Activated CD8-positive, alpha-beta memory T cell treated with anti-CD3 and anti-CD28 coated beads, Interleukin-2, amount 10 ng/mL, durations not matched to agents 7 days and 5 days (primary cell): ENCODE results near the gene COX11. TPM values are rescaled to one million over a fixed set of nuclear protein-coding genes. Genes with fewer than 3 reads are reported as not detected.

ENCODE experiments used
- ATAC-seq: fragments of 150-1000 bp; cut with Tn5 transposase; one replicate; pipeline ENCODE4 v1.10.0; 2021; ENCODE audit warnings: moderate library complexity
- CTCF ChIA-PET: fragments of 350-600 bp; sonication (Branson Sonifier 250); formaldehyde crosslinking; loops from one replicate; lab custom pipeline; 2021; ENCODE audit warnings: antibody characterized with exemption; lab: Charles Lee
- DNase-seq: peaks from one replicate; pipeline ENCODE4 v3.0.0-alpha.2; 2020
- H3K27ac Mint-ChIP-seq: one replicate; pipeline ENCODE4 v1.8.0; 2021; ENCODE audit warnings: mild to moderate bottlenecking, mixed read lengths
- H3K27me3 Mint-ChIP-seq: one replicate; pipeline ENCODE4 v1.8.0; 2021; ENCODE audit warnings: mixed read lengths
- H3K36me3 Mint-ChIP-seq: one replicate; pipeline ENCODE4 v1.8.0; 2021; ENCODE audit warnings: mild to moderate bottlenecking, mixed read lengths
- H3K4me1 Mint-ChIP-seq: one replicate; pipeline ENCODE4 v1.8.0; 2021; ENCODE audit warnings: mixed read lengths
- H3K4me3 Mint-ChIP-seq: one replicate; pipeline ENCODE4 v1.8.0; 2021; ENCODE audit warnings: mild to moderate bottlenecking, moderate library complexity, mixed read lengths
- H3K9me3 Mint-ChIP-seq: one replicate; pipeline ENCODE4 v1.8.0; 2022; ENCODE audit warnings: low read depth, mixed read lengths
- total RNA-seq, 2 experiments: library from RNA; stranded (reverse); gene quantifications; one replicate each; pipeline ENCODE4 v1.2.3, GENCODE V29; 2021

The COX11 gene
- total RNA-seq, 2 experiments from 2014 or later = 40.5 to 61.1 TPM

GRCh38 chr17:54977744-54978143 lies 9.3 kb upstream of the COX11 start:
- Mint-ChIP-seq H3K9me3 (peaks cover 2% of the 10 kb centered on the region), H3K36me3 (peaks cover 13% of the 10 kb centered on the region), H3K27ac (no peak overlapping the region), H3K4me3 (no peak overlapping the region), H3K4me1 (peaks cover 14% of the 10 kb centered on the region), H3K27me3 (no peaks in the 10 kb centered on the region)
- CTCF ChIA-PET = no interaction called here
- no peak for ATAC-seq
- DNase-seq = no peak

- DNase-seq (no peak), ATAC-seq (no peak)
- peaks cover 13% of the 10 kb centered on the region for H3K36me3 Mint-ChIP-seq
- CTCF ChIA-PET = no interaction called here
- H3K27me3 Mint-ChIP-seq = no peaks in the 10 kb centered on the region
- H3K9me3 Mint-ChIP-seq = peaks cover 2% of the 10 kb centered on the region
- H3K27ac Mint-ChIP-seq = no peak overlapping the region
- H3K4me1 Mint-ChIP-seq = peaks cover 14% of the 10 kb centered on the region
- H3K4me3 Mint-ChIP-seq = no peak overlapping the region
Measured at GRCh38 chr17:54976316-54976715, 7.9 kb upstream of the COX11 start.

GRCh38 chr17:54974759-54975158 lies 6.3 kb upstream of the COX11 start:
- H3K9me3 Mint-ChIP-seq = peaks cover 2% of the 10 kb centered on the region
- DNase-seq = no peak
- ATAC-seq = no peak
- H3K27ac Mint-ChIP-seq = no peak overlapping the region
- no peak overlapping the region for H3K4me3 Mint-ChIP-seq
- H3K4me1 Mint-ChIP-seq = peaks cover 17% of the 10 kb centered on the region
- no peaks in the 10 kb centered on the region for H3K27me3 Mint-ChIP-seq
- peaks cover 6% of the 10 kb centered on the region for H3K36me3 Mint-ChIP-seq
- CTCF ChIA-PET = interaction anchor here (1.1 to 1.3 kb wide), 2 partner anchors 11 to 18 kb away, joined by 3 to 4 read pairs; no protein-coding TSS in a partner anchor

GRCh38 chr17:54972406-54973138 lies 4.1 kb upstream of the COX11 start:
- ATAC-seq (no peak), DNase-seq (no peak)
- H3K27me3 Mint-ChIP-seq = no peaks in the 10 kb centered on the region
- no peak overlapping the region for H3K27ac Mint-ChIP-seq
- H3K4me1 Mint-ChIP-seq = peaks cover 16% of the 10 kb centered on the region
- H3K9me3 Mint-ChIP-seq = no peaks in the 10 kb centered on the region
- peaks cover 1% of the 10 kb centered on the region for H3K36me3 Mint-ChIP-seq
- no peak overlapping the region for H3K4me3 Mint-ChIP-seq
- CTCF ChIA-PET = interaction anchor here (1.5 kb wide), 1 partner anchor 20 kb away, joined by 9 read pairs; no protein-coding TSS in a partner anchor

DNA sequence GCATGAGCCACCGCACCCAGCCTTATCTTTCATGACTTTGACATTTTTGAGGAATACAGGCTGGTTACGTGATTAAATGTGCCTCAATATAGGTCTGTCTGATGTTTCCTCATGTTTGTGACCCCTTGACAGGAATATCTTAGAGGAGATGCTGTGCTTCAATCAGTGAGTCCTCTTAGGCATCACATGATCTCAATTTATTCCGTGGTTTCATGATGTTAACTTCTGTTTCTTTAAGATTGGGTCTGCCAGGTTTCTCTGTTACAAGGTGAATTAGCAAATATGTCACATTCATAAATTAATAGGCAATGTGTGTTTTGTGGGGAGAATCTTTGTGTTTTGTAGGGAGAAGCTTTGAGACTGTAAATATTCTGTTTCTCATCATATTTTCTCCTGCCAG lies 3.4 kb upstream of the COX11 start:
- Mint-ChIP-seq H3K9me3 (no peaks in the 10 kb centered on the region), H3K27me3 (no peaks in the 10 kb centered on the region), H3K27ac (no peak overlapping the region), H3K4me1 (peaks cover 19% of the 10 kb centered on the region), H3K36me3 (peaks cover 1% of the 10 kb centered on the region), H3K4me3 (no peak overlapping the region)
- DNase-seq = no peak
- ATAC-seq = no peak
- CTCF ChIA-PET = no interaction called here

- no peak overlapping the region for H3K4me3 Mint-ChIP-seq
- H3K36me3 Mint-ChIP-seq = peaks cover 1% of the 10 kb centered on the region
- H3K4me1 Mint-ChIP-seq = peaks cover 22% of the 10 kb centered on the region
- CTCF ChIA-PET = no interaction called here
- H3K27me3 Mint-ChIP-seq = no peaks in the 10 kb centered on the region
- DNase-seq = no peak
- ATAC-seq = no peak
- no peaks in the 10 kb centered on the region for H3K9me3 Mint-ChIP-seq
- H3K27ac Mint-ChIP-seq = no peak overlapping the region
Measured at GRCh38 chr17:54971147-54971546, 2.7 kb upstream of the COX11 start.

GRCh38 chr17:54969658-54970572 lies 1.5 kb upstream of the COX11 start:
- CTCF ChIA-PET = interaction anchor here (1.3 to 2.1 kb wide), 3 partner anchors 16 to 121 kb away, joined by 3 to 13 read pairs (median 5); no protein-coding TSS in a partner anchor
- Mint-ChIP-seq H3K36me3 (peaks cover 2% of the 10 kb centered on the region), H3K4me3 (no peak overlapping the region), H3K4me1 (peaks cover 23% of the 10 kb centered on the region), H3K27ac (no peak overlapping the region), H3K9me3 (no peaks in the 10 kb centered on the region), H3K27me3 (no peaks in the 10 kb centered on the region)
- ATAC-seq (no peak), DNase-seq (no peak)

DNA sequence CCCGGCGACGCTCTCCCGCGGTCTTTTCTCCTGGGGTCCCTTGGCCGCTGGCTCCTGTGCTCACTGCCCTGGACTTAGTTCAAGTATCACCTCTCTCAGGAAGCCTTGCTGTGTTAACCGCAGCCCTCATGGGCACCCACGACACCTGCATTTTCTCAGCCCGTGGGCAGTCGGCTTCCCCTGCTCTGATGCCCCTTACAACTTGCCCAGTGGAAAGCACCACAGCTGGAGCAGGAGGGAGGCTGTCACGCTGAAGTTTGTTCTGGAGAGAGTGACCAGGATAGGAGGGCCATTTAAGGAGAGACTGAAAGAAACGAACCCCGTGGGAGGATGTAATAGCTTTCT lies 506 bp upstream of the COX11 start:
- CTCF ChIA-PET = interaction anchor here (2.0 to 2.1 kb wide), 2 partner anchors 23 to 122 kb away, joined by 5 to 13 read pairs; no protein-coding TSS in a partner anchor
- DNase-seq (no peak), ATAC-seq (peak; percentile 31)
- no peak overlapping the region for H3K27ac Mint-ChIP-seq
- peaks cover 23% of the 10 kb centered on the region for H3K4me1 Mint-ChIP-seq
- no peaks in the 10 kb centered on the region for H3K27me3 Mint-ChIP-seq
- no peaks in the 10 kb centered on the region for H3K9me3 Mint-ChIP-seq
- H3K4me3 Mint-ChIP-seq = no peak overlapping the region
- peaks cover 5% of the 10 kb centered on the region for H3K36me3 Mint-ChIP-seq

- no peak for DNase-seq
- H3K27me3 Mint-ChIP-seq = no peaks in the 10 kb centered on the region
- no peaks in the 10 kb centered on the region for H3K9me3 Mint-ChIP-seq
- no peak overlapping the region for H3K4me3 Mint-ChIP-seq
- H3K4me1 Mint-ChIP-seq = peaks cover 23% of the 10 kb centered on the region
- CTCF ChIA-PET = interaction anchor here (1.0 to 2.1 kb wide), 3 partner anchors 9 to 123 kb away, joined by 3 to 13 read pairs (median 5); no protein-coding TSS in a partner anchor
- no peak overlapping the region for H3K27ac Mint-ChIP-seq
- peaks cover 12% of the 10 kb centered on the region for H3K36me3 Mint-ChIP-seq
- peak; percentile 24 for ATAC-seq
Measured at GRCh38 chr17:54967621-54968261, 713 bp downstream of the COX11 start.

DNA sequence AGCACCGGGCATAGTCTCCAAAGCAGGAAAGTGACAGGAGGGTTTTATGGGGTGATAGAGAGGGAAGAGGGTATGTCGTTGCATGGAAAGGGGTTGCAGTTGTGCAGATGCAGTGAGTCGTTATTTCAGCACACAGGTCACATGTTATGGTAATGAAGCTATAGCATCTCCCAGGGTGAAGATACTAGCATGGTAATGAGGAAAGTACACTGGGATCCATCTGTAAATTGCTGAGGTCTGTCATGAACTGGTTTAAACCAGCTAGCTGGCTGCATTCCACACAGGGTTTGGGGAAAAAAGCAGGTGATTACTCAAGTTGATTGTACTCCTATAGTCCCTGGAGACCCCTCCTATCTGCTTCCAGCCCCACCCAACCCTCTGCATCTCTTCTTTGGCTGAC lies 11.7 kb downstream of the COX11 start:
- H3K36me3 Mint-ChIP-seq = peaks cover 17% of the 10 kb centered on the region

GRCh38 chr17:54951286-54951685 lies 17.2 kb downstream of the COX11 start:
- CTCF ChIA-PET = no interaction called here

More for the DNA sequence above, 11.7 kb downstream of the COX11 start:
- CTCF ChIA-PET = no interaction called here
- no peak for DNase-seq
- no peak for ATAC-seq
- no peak overlapping the region for H3K27ac Mint-ChIP-seq
- no peaks in the 10 kb centered on the region for H3K27me3 Mint-ChIP-seq
- no peaks in the 10 kb centered on the region for H3K4me1 Mint-ChIP-seq
- no peak overlapping the region for H3K4me3 Mint-ChIP-seq
- H3K9me3 Mint-ChIP-seq = no peaks in the 10 kb centered on the region

DNA sequence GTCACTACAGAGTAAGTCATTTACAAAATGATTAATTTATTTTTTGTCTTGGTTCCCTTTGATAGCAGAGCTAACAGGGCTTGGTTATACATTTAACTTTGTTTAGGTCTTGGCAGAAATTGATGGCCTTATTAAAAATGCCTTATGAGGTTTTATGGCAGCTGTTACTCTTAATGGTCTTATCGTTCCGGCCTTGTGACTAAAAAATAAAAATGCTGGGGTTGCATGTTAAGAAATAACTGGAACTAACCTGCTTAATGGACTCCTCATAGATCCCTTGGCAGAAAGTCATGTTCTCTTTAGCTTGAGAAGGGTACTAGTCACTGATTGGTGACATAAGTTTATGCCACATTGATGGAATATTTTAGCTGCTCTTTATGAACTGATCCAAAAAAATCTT lies 18.3 kb downstream of the COX11 start:
- ATAC-seq (no peak), DNase-seq (no peak)
- H3K36me3 Mint-ChIP-seq = peaks cover 5% of the 10 kb centered on the region
- CTCF ChIA-PET = no interaction called here
- peaks cover 21% of the 10 kb centered on the region for H3K4me1 Mint-ChIP-seq
- no peaks in the 10 kb centered on the region for H3K9me3 Mint-ChIP-seq
- no peak overlapping the region for H3K4me3 Mint-ChIP-seq
- H3K27ac Mint-ChIP-seq = no peak overlapping the region
- peaks cover 10% of the 10 kb centered on the region for H3K27me3 Mint-ChIP-seq

More at GRCh38 chr17:54951286-54951685, 17.2 kb downstream of the COX11 start:
- Mint-ChIP-seq H3K27me3 (peaks cover 6% of the 10 kb centered on the region), H3K9me3 (no peaks in the 10 kb centered on the region), H3K36me3 (peaks cover 5% of the 10 kb centered on the region), H3K4me3 (no peak overlapping the region), H3K27ac (no peak overlapping the region), H3K4me1 (peaks cover 14% of the 10 kb centered on the region)
- ATAC-seq = no peak
- DNase-seq = no peak

GRCh38 chr17:54948380-54948779 lies 20.1 kb downstream of the COX11 start:
- Mint-ChIP-seq H3K27ac (no peak overlapping the region), H3K4me3 (no peak overlapping the region), H3K9me3 (no peaks in the 10 kb centered on the region), H3K27me3 (peaks cover 12% of the 10 kb centered on the region), H3K4me1 (peaks cover 26% of the 10 kb centered on the region), H3K36me3 (peaks cover 5% of the 10 kb centered on the region)
- CTCF ChIA-PET = no interaction called here
- peak; percentile 53 for ATAC-seq
- DNase-seq = no peak
